ENCODE results near the gene ARHGAP32.

ARHGAP32 gene

GRCh38 chr11:128947773-128948172 is 244.4 kb downstream of the ARHGAP32 start:
- DNase-seq = no peak

- no peak for DNase-seq
These were observed 245.5 kb downstream of the ARHGAP32 start for GRCh38 chr11:128946648-128947047.

- DNase-seq = no peak
These were observed 248.6 kb downstream of the ARHGAP32 start for GRCh38 chr11:128943428-128943976.

DNA sequence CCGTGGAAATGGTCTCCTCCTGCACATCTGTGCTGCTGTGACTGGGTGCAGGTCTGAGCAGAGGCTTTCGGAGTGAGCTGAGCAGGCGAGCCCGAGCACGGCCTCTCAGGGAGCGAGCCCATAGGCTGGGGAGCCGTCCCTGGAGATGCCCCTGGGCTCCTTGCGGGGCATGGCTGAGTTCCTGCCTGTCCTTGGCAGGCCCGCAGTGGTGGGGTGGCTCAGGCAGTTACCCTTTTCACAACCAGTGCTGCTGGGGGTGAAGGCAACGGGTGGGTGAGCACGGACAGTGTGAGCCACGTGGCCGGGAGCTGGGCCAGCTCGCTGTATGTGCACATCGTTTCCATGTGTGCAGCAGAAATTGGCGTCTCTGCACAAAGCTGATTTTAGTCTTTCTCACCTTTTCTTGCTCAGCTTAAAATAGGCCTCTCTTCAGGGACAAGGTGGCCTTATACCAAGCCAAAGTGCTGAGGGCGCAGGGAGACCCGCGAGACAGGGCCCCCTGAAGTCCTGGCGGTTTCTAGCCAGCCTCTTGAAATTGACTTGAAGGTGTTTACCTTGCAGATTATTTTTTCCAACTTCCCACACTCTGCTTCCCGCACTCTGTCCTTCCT is 249.2 kb downstream of the ARHGAP32 start, which contains the start of gene TP53AIP1:
Gene TP53AIP1, minus strand, starts transcription at position 55 of the 611 bp plus-strand sequence. CDS start 5,053 bp downstream, outside the sequence.
- no peak for DNase-seq

GRCh38 chr11:128942272-128942612 is 249.9 kb downstream of the ARHGAP32 start:
- DNase-seq = no peak

DNA sequence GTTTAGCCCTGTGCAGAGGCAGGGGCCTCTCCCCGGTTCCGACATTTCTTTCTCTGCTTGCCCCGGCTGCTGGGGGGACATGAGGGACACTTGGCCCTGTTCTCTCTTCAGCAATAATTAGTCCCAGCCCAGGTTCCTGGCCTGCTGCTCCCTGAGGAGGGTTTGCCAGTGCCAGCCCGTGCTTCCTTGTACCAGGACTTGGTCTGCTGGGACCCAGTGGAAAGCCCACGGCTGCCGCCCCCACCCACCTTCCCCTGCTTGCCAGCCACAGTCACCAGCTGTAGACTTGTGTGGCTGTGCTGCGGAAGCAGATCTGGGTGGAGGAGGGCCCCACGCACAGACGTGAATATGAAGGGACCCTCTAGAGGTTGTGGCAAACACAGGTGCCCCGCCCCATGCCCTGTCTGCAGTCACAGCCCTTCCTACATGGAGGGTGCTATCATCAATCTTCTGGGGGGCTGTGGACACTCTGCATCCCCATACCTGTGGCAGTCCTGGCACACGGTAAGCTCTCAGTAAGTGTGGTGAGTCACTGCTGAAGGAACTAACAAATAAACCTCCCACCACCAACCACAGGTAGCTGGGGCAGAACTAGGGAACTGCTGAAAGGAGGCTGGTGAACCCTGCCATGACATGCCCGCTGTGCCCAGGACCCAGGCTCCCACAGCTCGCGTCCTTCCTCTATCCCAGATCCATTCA is 250.4 kb downstream of the ARHGAP32 start:
- no peak for DNase-seq

DNA sequence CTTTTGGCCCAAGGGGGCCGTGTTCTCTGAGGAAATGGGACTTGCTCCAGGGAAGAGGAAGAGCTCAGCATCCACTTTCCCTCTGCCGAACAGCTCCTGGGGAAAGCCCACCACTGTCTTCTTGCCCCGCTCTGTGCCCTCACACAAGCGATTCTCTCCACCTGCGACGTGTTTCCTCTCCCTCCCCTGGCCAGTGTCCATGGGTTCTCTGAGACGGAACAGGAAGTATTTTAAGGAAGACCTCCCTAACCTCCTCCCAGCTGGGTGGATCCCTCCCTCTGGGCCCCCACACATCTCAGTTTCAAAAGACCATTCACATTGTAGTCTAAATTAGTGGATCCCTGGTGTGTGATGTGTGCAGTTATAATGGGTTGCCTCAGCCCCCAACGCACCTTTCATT is 251.0 kb downstream of the ARHGAP32 start:
- no peak for DNase-seq

DNA sequence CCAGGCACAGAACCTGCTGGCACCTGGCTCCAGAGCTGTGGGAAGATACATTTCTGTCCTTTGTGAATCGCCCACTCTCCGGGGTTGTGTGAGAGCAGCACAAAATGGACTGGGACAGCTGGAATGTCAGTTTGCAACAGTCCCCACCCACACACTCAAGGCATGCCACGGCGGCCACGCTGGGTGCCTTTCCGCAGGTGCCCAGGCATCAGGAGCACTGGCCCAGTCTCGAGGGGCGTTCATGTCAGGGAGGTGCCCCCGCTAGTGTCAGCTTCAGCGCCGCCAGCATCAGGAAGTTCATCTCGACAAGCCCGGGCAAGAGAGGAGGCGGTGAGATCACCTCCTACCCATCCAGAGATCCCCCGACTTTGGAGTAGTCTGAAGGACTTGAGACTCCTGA is 251.5 kb downstream of the ARHGAP32 start:
- no peak for DNase-seq

GRCh38 chr11:128940156-128940555 is 252.0 kb downstream of the ARHGAP32 start:
- no peak for DNase-seq

DNA sequence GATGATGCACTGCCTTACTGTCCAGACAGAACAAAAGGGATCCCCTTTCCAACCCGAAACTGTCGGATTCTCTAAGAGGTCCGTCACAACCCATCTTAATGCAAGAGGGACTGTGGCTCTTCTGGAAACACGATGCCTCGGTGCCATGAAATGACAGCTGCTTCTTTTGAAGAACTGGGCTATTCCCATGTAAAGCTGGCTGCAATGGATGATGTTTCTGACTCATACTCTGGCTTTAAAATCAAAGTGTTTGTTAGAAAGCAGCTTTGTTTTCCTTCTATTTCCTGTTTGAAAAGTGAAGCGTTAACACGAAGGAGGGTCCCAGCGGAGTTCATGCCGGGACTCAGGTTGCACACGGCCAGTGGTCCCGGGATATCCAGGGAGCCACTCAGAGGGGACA is 252.5 kb downstream of the ARHGAP32 start:
- DNase-seq = no peak

GRCh38 chr11:128938156-128938885 is 253.8 kb downstream of the ARHGAP32 start:
- no peak for DNase-seq

DNA sequence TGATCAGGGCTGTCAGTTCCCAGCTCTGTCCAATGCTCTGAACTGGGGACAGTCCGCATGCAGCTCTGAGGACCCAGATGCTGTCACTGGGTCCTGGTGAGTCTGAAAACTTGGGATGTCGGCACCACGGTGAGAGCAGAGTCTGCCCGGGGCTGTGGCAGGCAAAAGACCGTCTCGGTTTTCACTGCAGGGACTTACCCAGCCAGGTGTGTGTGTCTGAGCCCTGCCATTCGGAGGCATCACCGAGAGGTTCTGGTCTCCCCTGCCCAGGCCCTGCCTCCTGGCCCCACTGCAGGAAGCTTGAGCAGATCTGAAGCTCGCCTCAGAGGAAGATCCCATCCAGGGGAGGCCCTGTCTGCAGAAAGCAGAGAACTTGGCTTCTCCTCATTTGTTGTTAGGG is 254.6 kb downstream of the ARHGAP32 start:
- no peak for DNase-seq

DNA sequence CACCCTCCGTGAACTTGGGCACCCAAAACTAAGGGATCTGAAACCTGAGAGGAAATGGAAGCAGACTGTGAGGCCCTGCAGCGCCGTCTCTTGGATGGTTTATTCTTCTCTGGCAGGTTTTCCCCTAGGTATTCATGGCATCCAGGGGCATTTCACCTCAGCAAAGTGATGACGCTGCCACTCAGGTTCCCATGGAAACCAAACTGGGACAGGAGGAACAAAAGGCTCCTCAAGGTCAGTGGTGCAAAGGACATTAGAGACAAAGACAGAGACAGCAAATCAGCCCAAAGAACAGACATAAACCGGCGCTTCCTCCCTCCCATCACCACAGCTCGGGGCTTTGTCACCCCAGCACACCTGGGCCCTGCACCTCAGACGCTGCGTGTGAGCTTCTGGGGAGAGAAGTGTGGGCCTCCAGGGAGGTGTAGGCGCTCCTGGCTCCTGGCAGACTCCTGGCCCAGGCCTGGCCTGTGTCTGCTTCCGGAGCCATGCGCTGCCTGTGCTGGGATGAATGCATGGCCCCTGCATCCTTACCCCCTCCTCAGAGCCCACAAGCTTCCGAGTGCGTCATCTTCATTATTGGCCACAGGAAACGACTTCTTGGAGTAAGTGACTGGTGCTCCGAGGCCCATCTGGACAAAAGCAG is 255.4 kb downstream of the ARHGAP32 start:
- no peak for DNase-seq

GRCh38 chr11:128934926-128935325 is 257.2 kb downstream of the ARHGAP32 start:
- DNase-seq = no peak

GRCh38 chr11:128934351-128934750 is 257.8 kb downstream of the ARHGAP32 start:
- DNase-seq = no peak

- DNase-seq = no peak
These were observed 258.5 kb downstream of the ARHGAP32 start for GRCh38 chr11:128933481-128934178.

- no peak for DNase-seq
These were observed 260.5 kb downstream of the ARHGAP32 start for GRCh38 chr11:128931668-128932067.

GRCh38 chr11:128931066-128931465 is 261.1 kb downstream of the ARHGAP32 start:
- no peak for DNase-seq

DNA sequence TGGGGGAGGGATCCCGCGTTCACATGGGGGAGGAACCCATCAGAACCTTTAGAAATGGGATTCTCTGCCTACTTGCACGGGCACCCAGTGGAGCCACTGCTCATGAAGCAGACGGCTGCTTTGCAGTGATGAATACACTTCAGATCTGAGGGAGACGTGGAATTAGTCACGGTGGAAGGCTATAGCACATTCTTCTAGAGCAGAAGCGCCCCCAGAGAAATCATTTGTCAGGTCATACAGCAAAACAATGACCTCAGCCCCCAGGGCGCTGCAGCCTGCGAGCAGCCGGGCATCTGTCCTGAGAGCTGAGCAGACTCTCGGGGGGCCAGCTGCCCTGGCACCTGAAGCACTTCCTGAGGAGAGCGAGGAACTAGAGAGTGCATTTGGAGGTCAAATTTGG is 262.1 kb downstream of the ARHGAP32 start:
- no peak for DNase-seq

DNA sequence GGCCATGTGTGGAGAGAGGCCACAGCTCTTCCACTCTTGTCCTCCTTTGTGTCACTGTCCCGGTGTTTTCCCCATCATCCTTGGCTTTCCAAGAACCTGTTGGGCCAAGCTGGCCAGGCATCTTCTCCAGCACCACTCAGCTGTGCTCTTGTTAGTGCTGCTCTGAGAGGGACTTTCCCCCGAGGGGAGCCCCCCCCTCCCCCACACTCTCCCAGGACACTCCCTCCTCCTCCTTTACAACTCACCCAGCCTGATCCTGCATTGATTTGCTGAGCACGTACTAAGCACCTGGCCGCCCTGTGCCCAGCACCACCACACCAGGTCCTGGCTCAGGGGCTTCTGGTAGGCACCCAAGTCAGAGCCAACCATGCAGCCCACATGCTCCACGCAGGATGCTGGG is 262.7 kb downstream of the ARHGAP32 start:
- no peak for DNase-seq

GRCh38 chr11:128928400-128928799 is 263.7 kb downstream of the ARHGAP32 start:
- no peak for DNase-seq

DNA sequence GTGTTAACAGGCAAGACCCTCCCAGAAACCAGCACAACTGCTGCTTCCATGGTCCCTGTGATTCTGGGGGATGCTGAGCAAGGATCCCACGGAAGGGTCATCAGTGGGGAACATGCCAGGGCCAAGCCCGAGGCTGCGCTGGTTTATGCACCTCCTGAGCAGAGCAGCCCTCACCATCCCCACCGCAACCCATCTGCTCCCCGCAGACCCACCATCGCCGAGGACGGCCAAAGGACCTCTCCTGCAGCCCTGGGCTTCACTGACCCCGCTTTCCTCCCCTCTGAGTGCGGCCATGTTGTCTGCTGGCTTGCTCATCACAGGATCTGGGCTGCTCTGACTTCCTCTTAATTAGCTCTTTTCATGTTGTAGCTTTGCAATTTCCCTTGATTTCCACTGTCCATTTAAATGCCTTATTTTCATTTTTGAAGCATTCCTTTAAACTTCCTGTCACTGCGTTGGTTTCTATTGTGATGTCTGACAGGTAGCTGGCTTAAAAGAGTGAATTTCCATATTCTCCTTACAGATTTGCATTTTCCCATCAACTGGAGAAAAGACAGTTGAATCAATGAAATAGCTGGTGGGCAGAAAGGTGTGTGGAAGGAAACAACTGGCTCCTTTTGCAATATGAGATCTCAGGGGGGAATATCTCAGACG is 264.3 kb downstream of the ARHGAP32 start:
- DNase-seq = no peak
